SU-DHL-6 (cell line): ENCODE results near the gene IFITM1.

Experiments
- H2AFZ ChIP-seq: fragments of 200-600 bp; sonication (generic); 2 replicates; pipeline ENCODE4 v1.6.1; 2014; ENCODE audit warnings: low read depth, mild to moderate bottlenecking, moderate library complexity, mixed read lengths, antibody characterized with exemption, low read length; ENCODE audit not compliant: severe bottlenecking
- H3F3A ChIP-seq: fragments of 200-600 bp; shearing (Covaris generic); 2 replicates; pipeline ENCODE4 v1.6.0; 2016; ENCODE audit warnings: antibody characterized with exemption, mild to moderate bottlenecking; ENCODE audit not compliant: insufficient read depth
- H3K27ac ChIP-seq: fragments of 200-600 bp; sonication (generic); 2 replicates; pipeline ENCODE4 v1.5.1; 2016; ENCODE audit warnings: low read depth, mild to moderate bottlenecking, low read length, moderate library complexity, mixed read lengths
- H3K27me3 ChIP-seq: fragments of 200-600 bp; sonication (generic), shearing (Covaris generic); 2 replicates; pipeline ENCODE4 v1.6.0; 2014; ENCODE audit warnings: mild to moderate bottlenecking, low read length
- H3K36me3 ChIP-seq: fragments of 200-600 bp; sonication (generic); 2 replicates; pipeline ENCODE4 v1.6.1; 2014; ENCODE audit warnings: mild to moderate bottlenecking, low read length, mixed read lengths
- H3K4me2 ChIP-seq: fragments of 300-600, 200-600 bp; shearing (Covaris generic), sonication (generic); 2 replicates; pipeline ENCODE4 v1.6.0; 2014; ENCODE audit warnings: low read length, low read depth, mild to moderate bottlenecking; ENCODE audit not compliant: poor library complexity, severe bottlenecking
- H3K4me3 ChIP-seq: fragments of 200-600 bp; sonication (generic); 2 replicates; pipeline ENCODE4 v1.5.1; 2014; ENCODE audit warnings: antibody characterized with exemption, low read length, mild to moderate bottlenecking, mixed read lengths; ENCODE audit not compliant: insufficient read depth, poor library complexity, severe bottlenecking
- H3K79me2 ChIP-seq: fragments of 200-600 bp; sonication (generic); 2 replicates; pipeline ENCODE4 v1.6.1; 2014; ENCODE audit warnings: mild to moderate bottlenecking, low read length, moderate library complexity; ENCODE audit not compliant: insufficient read depth
- H3K9ac ChIP-seq: fragments of 200-600 bp; sonication (generic); 2 replicates; pipeline ENCODE4 v1.7.0; 2014; ENCODE audit warnings: mild to moderate bottlenecking, low read length
- H3K9me2 ChIP-seq: fragments of 200-600 bp; sonication (generic); replicated peaks from 2 replicates; pipeline ENCODE4 v1.6.1; 2014; ENCODE audit warnings: low read length; ENCODE audit not compliant: insufficient read depth
- H3K9me3 ChIP-seq: fragments of 200-600 bp; sonication (generic); 2 replicates; pipeline ENCODE4 v1.6.1; 2014; ENCODE audit warnings: low read length, mixed read lengths; ENCODE audit not compliant: insufficient read depth
- H4K20me1 ChIP-seq: fragments of 200-600 bp; sonication (generic); 2 replicates; pipeline ENCODE4 v1.6.1; 2014; ENCODE audit warnings: low read depth, mild to moderate bottlenecking, antibody characterized with exemption, low read length, moderate library complexity, mixed read lengths
- EZH2phosphoT487 ChIP-seq: fragments of 200-600 bp; sonication (generic), shearing (Covaris generic); conservative IDR thresholded peaks from 2 replicates; pipeline ENCODE4 v1.6.1; 2018; ENCODE audit warnings: mild to moderate bottlenecking, antibody characterized with exemption, low read length, moderate library complexity, mixed read lengths
- TF ChIP-seq, protein P1 (sequence below): fragments of 200-600 bp; sonication (generic); IDR thresholded peaks from one replicate; pipeline ENCODE4 v1.5.1; 2017; ENCODE audit warnings: antibody characterized with exemption, mild to moderate bottlenecking, low read length, moderate library complexity; ENCODE audit not compliant: insufficient read depth, poor library complexity, severe bottlenecking

Gene IFITM1

DNA sequence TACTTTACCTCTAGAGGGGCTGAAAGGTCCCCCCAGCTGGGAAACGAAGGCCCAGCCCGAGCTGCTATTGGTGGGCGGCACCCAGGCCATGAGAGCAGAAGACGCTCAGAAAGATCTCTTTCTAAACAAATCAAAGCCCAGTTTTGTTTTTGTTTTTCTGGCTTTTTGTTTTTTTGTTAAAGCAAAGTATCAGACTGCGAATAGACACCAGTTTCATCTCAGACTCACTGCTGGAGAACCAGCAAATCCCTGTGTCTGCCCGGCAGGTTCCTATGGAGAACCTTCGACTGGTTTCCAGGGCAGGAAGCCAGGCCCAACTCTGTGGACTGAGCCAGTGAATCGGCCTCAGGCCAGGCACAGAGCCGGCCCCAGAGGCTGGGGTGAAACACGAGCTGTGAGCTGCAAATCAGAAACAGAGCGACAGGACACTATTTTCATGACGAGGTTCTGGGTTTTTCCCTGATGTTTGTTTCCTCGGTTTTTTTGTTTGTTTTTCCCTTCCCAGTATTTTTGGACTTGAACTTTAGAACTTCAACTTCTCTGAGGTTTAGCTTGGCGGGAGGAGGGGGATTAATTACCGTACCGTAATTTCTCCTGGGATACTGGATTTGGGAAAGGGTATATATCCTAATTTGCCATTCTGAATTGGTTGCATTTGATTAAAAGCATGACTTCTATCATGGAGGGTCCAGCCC lies 39.5 kb downstream of the IFITM1 start:
- Histone ChIP-seq H3K79me2 (no peaks in the 10 kb centered on the region), H2AFZ (no peak overlapping the region), H3K27ac (no peak overlapping the region), H3K4me2 (no peak overlapping the region), H3F3A (peaks cover 16% of the 10 kb centered on the region), H3K27me3 (no peaks in the 10 kb centered on the region), H3K9me2 (no peaks in the 10 kb centered on the region), H3K9me3 (peaks cover 4% of the 10 kb centered on the region; the same call in 1 of the 2 replicates), H4K20me1 (no peaks in the 10 kb centered on the region), H3K9ac (no peak overlapping the region), H3K4me3 (no peak overlapping the region), H3K36me3 (no peaks in the 10 kb centered on the region)
- TF ChIP-seq, protein P1, sequence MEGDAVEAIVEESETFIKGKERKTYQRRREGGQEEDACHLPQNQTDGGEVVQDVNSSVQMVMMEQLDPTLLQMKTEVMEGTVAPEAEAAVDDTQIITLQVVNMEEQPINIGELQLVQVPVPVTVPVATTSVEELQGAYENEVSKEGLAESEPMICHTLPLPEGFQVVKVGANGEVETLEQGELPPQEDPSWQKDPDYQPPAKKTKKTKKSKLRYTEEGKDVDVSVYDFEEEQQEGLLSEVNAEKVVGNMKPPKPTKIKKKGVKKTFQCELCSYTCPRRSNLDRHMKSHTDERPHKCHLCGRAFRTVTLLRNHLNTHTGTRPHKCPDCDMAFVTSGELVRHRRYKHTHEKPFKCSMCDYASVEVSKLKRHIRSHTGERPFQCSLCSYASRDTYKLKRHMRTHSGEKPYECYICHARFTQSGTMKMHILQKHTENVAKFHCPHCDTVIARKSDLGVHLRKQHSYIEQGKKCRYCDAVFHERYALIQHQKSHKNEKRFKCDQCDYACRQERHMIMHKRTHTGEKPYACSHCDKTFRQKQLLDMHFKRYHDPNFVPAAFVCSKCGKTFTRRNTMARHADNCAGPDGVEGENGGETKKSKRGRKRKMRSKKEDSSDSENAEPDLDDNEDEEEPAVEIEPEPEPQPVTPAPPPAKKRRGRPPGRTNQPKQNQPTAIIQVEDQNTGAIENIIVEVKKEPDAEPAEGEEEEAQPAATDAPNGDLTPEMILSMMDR: no peak
- TF ChIP-seq EZH2phosphoT487: no peak

- Histone ChIP-seq H3K4me3 (peak overlapping the region; percentile 35), H3K9me3 (peaks cover 4% of the 10 kb centered on the region; the same call in 1 of the 2 replicates), H2AFZ (peak overlapping the region; percentile 6), H3K9me2 (no peaks in the 10 kb centered on the region), H3K9ac (peak overlapping the region; percentile 27), H3K27me3 (no peaks in the 10 kb centered on the region), H3K36me3 (no peaks in the 10 kb centered on the region), H3K4me2 (peak overlapping the region; percentile 38), H3K27ac (peak overlapping the region; percentile 50), H4K20me1 (no peaks in the 10 kb centered on the region), H3K79me2 (no peaks in the 10 kb centered on the region), H3F3A (peaks cover 16% of the 10 kb centered on the region)
- no peak for TF ChIP-seq EZH2phosphoT487
- TF ChIP-seq, protein P1: no peak
Measured at GRCh38 chr11:355581-356458, 42.0 kb downstream of the IFITM1 start.

- TF ChIP-seq, protein P1: no peak
- no peak for TF ChIP-seq EZH2phosphoT487
- Histone ChIP-seq H3K27me3 (no peaks in the 10 kb centered on the region), H3K9ac (no peak overlapping the region), H3K4me3 (no peak overlapping the region), H2AFZ (no peak overlapping the region), H3K9me3 (peaks cover 4% of the 10 kb centered on the region; the same call in 1 of the 2 replicates), H3K79me2 (no peaks in the 10 kb centered on the region), H3K36me3 (no peaks in the 10 kb centered on the region), H3F3A (peaks cover 16% of the 10 kb centered on the region), H3K27ac (no peak overlapping the region), H3K9me2 (no peaks in the 10 kb centered on the region), H3K4me2 (no peak overlapping the region), H4K20me1 (no peaks in the 10 kb centered on the region)
Measured at GRCh38 chr11:356610-357009, 42.8 kb downstream of the IFITM1 start.
